Measurements from ENCODE around the gene ADGRG6.

Gene ADGRG6

DNA sequence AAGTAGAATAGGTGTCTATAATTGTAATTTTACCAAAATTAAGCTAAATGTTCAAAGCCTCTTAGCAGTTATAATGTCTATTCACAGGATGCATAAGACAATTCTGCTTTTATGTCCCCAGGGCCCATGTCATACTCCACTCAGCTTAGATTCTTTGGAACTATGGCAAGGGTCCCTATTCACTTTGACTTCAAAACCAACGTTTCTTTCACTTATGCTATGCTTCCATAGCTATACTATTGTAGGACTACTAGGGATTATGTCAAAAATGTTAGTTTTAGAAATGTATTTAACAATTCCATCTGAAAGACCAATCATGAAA, 15.8 kb upstream of the ADGRG6 start:
- in situ Hi-C loops (cut with HindIII; ENCODE audit: low sequenced_read_pairs), result no loop called here
- TF ChIP-seq CTCF (IDR thresholded peaks at IDR 0.05; ENCODE audit: low read depth, low read length, missing control alignments), result no peak
- no peak for DNase-seq (ENCODE audit: low read depth)
- no peak overlapping the region for H3K4me3 ChIP-seq (ENCODE audit: low read depth, low read length)

DNA sequence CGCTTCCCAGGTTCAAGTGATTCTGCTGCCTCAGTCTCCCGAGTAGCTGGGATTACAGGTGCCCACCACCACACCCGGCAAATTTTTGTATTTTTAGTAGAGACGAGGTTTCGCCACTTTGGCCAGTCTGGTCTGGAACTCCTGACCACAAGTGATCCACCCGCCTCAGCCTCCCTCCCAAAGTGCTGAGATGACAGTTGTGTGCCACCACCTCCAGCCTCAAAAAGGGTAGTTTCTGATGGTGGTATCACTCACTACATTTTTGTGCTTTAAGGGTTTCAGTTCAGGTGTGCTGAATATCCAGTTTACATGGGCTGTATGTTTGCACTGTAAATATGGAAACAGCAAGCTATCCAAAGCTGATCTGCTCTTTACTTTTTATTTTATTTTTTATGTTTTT, 12.1 kb upstream of the ADGRG6 start:
- in situ Hi-C loops (cut with HindIII; ENCODE audit: low sequenced_read_pairs), result no loop called here
- no peak for TF ChIP-seq CTCF (IDR thresholded peaks at IDR 0.05; ENCODE audit: low read depth, low read length, missing control alignments)
- no peak overlapping the region for H3K4me3 ChIP-seq (ENCODE audit: low read depth, low read length)
- no peak for DNase-seq (ENCODE audit: low read depth)

DNA sequence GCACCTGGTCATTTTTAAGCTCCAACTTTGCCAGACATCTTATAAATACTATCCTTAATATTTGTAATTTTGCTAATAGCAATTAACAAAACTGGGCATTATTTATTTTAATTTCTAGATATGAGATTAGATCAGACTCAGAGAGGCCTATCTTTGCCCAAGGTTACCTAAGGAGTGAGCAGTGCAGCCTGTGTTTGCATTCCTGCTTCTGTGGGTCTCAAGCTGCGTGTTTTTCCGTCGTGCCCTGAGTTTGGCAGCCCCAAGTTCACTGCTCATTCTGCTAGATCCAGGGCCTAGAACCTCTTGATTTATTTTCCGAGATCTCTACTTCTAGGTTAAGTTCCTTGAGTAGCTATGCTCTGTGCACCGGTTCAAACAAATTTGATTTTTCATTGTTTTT, 11.0 kb upstream of the ADGRG6 start:
- H3K4me3 ChIP-seq (ENCODE audit: low read depth, low read length), result no peak overlapping the region
- no peak for DNase-seq (ENCODE audit: low read depth)
- no peak for TF ChIP-seq CTCF (IDR thresholded peaks at IDR 0.05; ENCODE audit: low read depth, low read length, missing control alignments)
- in situ Hi-C loops (cut with HindIII; ENCODE audit: low sequenced_read_pairs), result no loop called here

- TF ChIP-seq CTCF (IDR thresholded peaks at IDR 0.05; ENCODE audit: low read depth, low read length, missing control alignments), result no peak
- in situ Hi-C loops (cut with HindIII; ENCODE audit: low sequenced_read_pairs), result no loop called here
- no peak for DNase-seq (ENCODE audit: low read depth)
- no peak overlapping the region for H3K4me3 ChIP-seq (ENCODE audit: low read depth, low read length)
These were observed 10.3 kb upstream of the ADGRG6 start for GRCh38 chr6:142291512-142291911.

DNA sequence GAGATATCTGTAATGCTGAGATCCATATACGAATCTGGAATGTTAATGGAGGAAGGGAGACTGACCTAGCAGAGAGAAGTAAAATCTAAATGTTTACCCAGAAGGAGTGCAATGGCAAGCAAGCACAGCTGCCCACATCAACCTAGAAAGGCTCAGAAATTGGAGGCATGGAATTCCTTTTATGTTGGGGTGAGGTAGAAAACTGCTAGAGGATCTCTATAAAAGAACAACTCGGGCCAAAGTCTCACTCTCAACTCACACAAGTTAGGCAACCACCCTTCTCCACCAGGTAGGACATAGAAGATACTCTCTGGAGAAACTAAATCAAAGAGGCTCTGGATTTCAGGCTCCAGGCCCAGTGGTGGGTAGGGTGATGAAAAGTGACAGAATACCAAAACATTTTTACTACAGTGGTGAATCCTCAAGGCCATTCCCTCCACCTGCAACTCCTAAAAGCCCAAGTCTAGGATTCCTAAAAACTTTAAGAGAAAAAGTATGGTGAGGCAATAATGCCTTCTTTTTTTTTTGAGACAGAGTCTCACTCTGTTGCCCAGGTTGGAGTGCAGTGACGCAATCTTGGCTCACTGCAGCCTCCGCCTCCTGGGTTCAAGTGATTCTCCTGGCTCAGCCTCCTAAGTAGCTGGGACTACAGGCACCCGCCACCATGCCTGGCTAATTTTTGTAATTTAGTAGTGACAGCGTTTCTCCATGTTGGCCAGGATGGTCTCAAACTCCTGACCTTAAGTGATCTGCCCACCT, 9.5 kb upstream of the ADGRG6 start:
- no peak for DNase-seq (ENCODE audit: low read depth)
- TF ChIP-seq CTCF (IDR thresholded peaks at IDR 0.05; ENCODE audit: low read depth, low read length, missing control alignments), result no peak
- no peak overlapping the region for H3K4me3 ChIP-seq (ENCODE audit: low read depth, low read length)
- in situ Hi-C loops (cut with HindIII; ENCODE audit: low sequenced_read_pairs), result no loop called here

- in situ Hi-C loops (cut with HindIII; ENCODE audit: low sequenced_read_pairs), result no loop called here
These were observed 8.7 kb upstream of the ADGRG6 start for GRCh38 chr6:142293121-142293520.

More at GRCh38 chr6:142293121-142293520, 8.7 kb upstream of the ADGRG6 start:
- no peak overlapping the region for H3K4me3 ChIP-seq (ENCODE audit: low read depth, low read length)
- TF ChIP-seq CTCF (IDR thresholded peaks at IDR 0.05; ENCODE audit: low read depth, low read length, missing control alignments), result no peak
- no peak for DNase-seq (ENCODE audit: low read depth)

Data from astrocyte of the cerebellum (primary cell).